ENCODE data around the gene CCDC78.

GRCh38 chr16:769184-769784 lies 43.0 kb upstream of the CCDC78 start:
- TF ChIP-seq, protein P1, sequence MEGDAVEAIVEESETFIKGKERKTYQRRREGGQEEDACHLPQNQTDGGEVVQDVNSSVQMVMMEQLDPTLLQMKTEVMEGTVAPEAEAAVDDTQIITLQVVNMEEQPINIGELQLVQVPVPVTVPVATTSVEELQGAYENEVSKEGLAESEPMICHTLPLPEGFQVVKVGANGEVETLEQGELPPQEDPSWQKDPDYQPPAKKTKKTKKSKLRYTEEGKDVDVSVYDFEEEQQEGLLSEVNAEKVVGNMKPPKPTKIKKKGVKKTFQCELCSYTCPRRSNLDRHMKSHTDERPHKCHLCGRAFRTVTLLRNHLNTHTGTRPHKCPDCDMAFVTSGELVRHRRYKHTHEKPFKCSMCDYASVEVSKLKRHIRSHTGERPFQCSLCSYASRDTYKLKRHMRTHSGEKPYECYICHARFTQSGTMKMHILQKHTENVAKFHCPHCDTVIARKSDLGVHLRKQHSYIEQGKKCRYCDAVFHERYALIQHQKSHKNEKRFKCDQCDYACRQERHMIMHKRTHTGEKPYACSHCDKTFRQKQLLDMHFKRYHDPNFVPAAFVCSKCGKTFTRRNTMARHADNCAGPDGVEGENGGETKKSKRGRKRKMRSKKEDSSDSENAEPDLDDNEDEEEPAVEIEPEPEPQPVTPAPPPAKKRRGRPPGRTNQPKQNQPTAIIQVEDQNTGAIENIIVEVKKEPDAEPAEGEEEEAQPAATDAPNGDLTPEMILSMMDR (IDR thresholded peaks at IDR 0.05; ENCODE audit: insufficient read depth, low read length, poor library complexity, severe bottlenecking) = no peak
- no peak for TF ChIP-seq EZH2phosphoT487 (conservative IDR thresholded peaks at IDR 0.05; ENCODE audit: low read length)
